Measurements from ENCODE around the gene GLIS1. TPM values are rescaled to one million over a fixed set of nuclear protein-coding genes. Genes with fewer than 3 reads are reported as not detected.

Gene GLIS1
- total RNA-seq, 2 experiments from 2014 or later: not detected

GRCh38 chr1:53508991-53509666 is 229.8 kb downstream of the GLIS1 start:
- Mint-ChIP-seq H3K4me3 (no peak overlapping the region), H3K9me3 (no peaks in the 10 kb centered on the region), H3K27ac (no peak overlapping the region), H3K36me3 (ENCODE audit: low read depth) (no peaks in the 10 kb centered on the region), H3K27me3 (no peaks in the 10 kb centered on the region), H3K4me1 (ENCODE audit: low read depth) (no peaks in the 10 kb centered on the region)
- POLR2A ChIA-PET: no interaction called here
- no peak for DNase-seq
- ATAC-seq: peak; percentile 37
- TF ChIP-seq CTCF (IDR thresholded peaks at IDR 0.05): no peak
- intact Hi-C loops (cut with micrococcal nuclease): no loop called here
- CTCF ChIA-PET: interaction anchor here (1.1 kb wide), 1 partner anchor 22 kb away, joined by 3 read pairs; no protein-coding TSS in a partner anchor

GRCh38 chr1:53508056-53508990 is 230.6 kb downstream of the GLIS1 start:
- H3K9me3 Mint-ChIP-seq: no peaks in the 10 kb centered on the region
- no peak overlapping the region for H3K27ac Mint-ChIP-seq
- intact Hi-C loops (cut with micrococcal nuclease): no loop called here

DNA sequence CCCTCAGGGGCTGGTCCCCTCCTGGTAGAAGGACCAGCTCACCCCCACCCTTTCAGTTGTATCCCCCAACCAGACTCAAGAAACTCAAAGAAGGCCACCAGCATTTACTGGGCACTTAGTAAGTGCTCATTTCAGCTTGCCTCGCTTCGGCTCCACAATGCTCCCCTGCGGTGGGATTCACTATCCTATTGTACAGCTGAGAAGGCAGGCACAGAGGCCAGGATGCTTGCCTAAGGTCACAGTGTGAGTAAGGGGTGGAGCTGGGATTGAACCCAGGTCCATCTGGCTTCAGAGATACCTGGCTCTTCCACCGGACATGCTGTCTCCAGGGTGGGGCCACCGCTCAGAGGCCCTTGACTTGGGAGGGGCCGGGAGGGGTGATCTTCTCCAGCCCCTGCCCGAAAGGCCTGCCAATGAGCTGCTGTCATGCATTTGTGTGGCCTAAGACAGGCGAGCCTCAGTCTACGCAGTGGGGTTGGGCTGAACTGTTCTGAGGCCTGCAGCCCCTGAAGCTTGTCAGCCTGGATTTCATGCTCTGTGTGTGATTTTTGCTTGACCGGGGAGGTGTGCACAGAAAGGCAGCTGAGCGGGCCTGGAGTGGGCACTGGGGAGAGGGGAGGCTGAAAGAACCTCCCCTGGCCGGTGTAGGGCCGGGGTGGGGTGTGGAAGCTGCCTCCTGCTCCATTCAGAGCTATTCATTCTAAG is 231.7 kb downstream of the GLIS1 start:
- DNase-seq (no peak), ATAC-seq (no peak)
- TF ChIP-seq CTCF (IDR thresholded peaks at IDR 0.05): no peak
- intact Hi-C loops (cut with micrococcal nuclease): no loop called here
- Mint-ChIP-seq H3K4me1 (ENCODE audit: low read depth) (no peaks in the 10 kb centered on the region), H3K36me3 (ENCODE audit: low read depth) (no peaks in the 10 kb centered on the region), H3K27me3 (no peaks in the 10 kb centered on the region), H3K27ac (no peak overlapping the region), H3K9me3 (no peaks in the 10 kb centered on the region), H3K4me3 (no peak overlapping the region)
- CTCF ChIA-PET: no interaction called here
- POLR2A ChIA-PET: no interaction called here

More at GRCh38 chr1:53508056-53508990, 230.6 kb downstream of the GLIS1 start:
- no peak for TF ChIP-seq CTCF (IDR thresholded peaks at IDR 0.05)
- Mint-ChIP-seq H3K4me1 (ENCODE audit: low read depth) (no peaks in the 10 kb centered on the region), H3K36me3 (ENCODE audit: low read depth) (no peaks in the 10 kb centered on the region), H3K27me3 (no peaks in the 10 kb centered on the region), H3K4me3 (no peak overlapping the region)
- ChIA-PET CTCF (interaction anchor here (1.1 kb wide), 1 partner anchor 21 kb away, joined by 3 read pairs; no protein-coding TSS in a partner anchor), POLR2A (no interaction called here)
- DNase-seq (no peak), ATAC-seq (no peak)

- Mint-ChIP-seq H3K4me3 (no peak overlapping the region), H3K9me3 (no peaks in the 10 kb centered on the region), H3K27me3 (no peaks in the 10 kb centered on the region), H3K27ac (no peak overlapping the region), H3K36me3 (ENCODE audit: low read depth) (no peaks in the 10 kb centered on the region), H3K4me1 (ENCODE audit: low read depth) (no peaks in the 10 kb centered on the region)
- ATAC-seq (no peak), DNase-seq (no peak)
- no peak for TF ChIP-seq CTCF (IDR thresholded peaks at IDR 0.05)
- intact Hi-C loops (cut with micrococcal nuclease): no loop called here
- CTCF ChIA-PET: no interaction called here
- POLR2A ChIA-PET: no interaction called here
Observed at GRCh38 chr1:53506355-53507050, 232.5 kb downstream of the GLIS1 start.

Data from activated CD8-positive, alpha-beta T cell treated with anti-CD3 and anti-CD28 coated beads for 36 hours (primary cell).